ENCODE results near the gene SOD2. TPM values are rescaled to one million over a fixed set of nuclear protein-coding genes. Genes with fewer than 3 reads are reported as not detected.
A peak's percentile ranks its signal among the peaks of the same experiment; 100 is the strongest.
"Not testable (repeated sequence)": the region's sequence is repeated elsewhere in the genome, so short reads cannot be mapped to it uniquely, and the experiment has no call there.

The SOD2 gene
- total and polyA plus RNA-seq, 7 donors: 171 to 1,498 (median 247) TPM

DNA sequence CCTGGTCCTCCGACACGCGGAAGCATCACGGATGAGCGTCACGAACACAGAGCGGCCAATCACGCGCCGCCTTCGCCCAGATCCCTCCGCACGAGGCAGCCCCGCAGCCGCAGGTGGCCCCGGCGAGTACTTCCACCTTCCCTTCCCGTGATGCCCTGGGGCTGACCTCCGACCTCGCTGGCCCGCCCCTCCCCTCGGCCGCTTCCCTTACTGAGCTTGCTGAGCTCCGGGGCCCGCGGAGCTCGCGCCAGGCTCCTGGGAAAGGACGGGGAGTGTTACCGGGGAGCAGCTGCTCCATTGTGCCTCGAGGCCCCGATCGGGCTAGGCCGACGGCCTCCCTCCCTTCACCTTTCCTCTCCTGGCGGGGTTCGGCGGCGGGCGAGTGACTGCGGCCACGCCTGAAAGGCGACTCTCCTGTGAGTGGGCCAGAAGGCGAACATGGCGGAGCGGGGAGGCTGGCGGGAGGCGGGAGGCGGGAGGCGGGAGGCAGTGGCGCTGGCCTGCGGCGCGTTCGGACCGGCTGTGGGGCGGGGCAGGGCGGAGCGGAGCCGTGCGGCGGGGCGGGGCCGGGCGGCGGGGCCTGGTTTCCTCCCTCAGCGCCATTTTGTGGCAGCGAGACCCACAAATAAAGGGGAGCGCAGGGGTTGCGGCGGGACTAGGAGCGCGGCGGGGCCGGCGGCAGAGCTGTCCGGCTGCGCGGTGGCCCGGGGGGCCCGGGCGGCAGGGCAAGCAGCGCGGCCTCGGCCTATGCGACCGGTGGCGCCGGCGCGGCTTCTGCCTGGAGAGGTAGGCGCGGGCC is 34.1 kb upstream of the SOD2 start, which contains the start of gene WTAP:
TSS of gene WTAP (plus strand) at position 589 of the 799 bp plus-strand sequence. CDS start 8,760 bp downstream, outside the sequence.
- DNase-seq: peak; percentile 98
- Histone ChIP-seq H3K4me1 (peaks cover 0 to 49% (median 44%) of the 10 kb centered on the region in 4 donors), H3K4me3 (peak within 1 kb of the TSS; percentile 79 to 98 (median 92)), H3K27ac (peak within 1 kb of the TSS; percentile 97 to 100 (median 100)), H3K36me3 (no peaks in the 10 kb centered on the region), H3K9me3 (no peaks in the 10 kb centered on the region), H3K27me3 (no peaks in the 10 kb centered on the region)
- WGBS, 2 donors: 0 to 1% methylated on average over 93 of the region's 93 CpGs
- TF ChIP-seq, protein P1, sequence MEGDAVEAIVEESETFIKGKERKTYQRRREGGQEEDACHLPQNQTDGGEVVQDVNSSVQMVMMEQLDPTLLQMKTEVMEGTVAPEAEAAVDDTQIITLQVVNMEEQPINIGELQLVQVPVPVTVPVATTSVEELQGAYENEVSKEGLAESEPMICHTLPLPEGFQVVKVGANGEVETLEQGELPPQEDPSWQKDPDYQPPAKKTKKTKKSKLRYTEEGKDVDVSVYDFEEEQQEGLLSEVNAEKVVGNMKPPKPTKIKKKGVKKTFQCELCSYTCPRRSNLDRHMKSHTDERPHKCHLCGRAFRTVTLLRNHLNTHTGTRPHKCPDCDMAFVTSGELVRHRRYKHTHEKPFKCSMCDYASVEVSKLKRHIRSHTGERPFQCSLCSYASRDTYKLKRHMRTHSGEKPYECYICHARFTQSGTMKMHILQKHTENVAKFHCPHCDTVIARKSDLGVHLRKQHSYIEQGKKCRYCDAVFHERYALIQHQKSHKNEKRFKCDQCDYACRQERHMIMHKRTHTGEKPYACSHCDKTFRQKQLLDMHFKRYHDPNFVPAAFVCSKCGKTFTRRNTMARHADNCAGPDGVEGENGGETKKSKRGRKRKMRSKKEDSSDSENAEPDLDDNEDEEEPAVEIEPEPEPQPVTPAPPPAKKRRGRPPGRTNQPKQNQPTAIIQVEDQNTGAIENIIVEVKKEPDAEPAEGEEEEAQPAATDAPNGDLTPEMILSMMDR (IDR thresholded peaks at IDR 0.05): no peak
- TF ChIP-seq POLR2A (IDR thresholded peaks at IDR 0.05) (peak; percentile 22 to 79), EP300 (IDR thresholded peaks at IDR 0.05) (peak in 1 of 4 donors; percentile 7), POLR2AphosphoS5 (IDR thresholded peaks at IDR 0.05) (peak; percentile 81 to 97 (median 88))
- intact Hi-C loops (cut with DNase I): loop anchor here (1.0 to 2.0 kb wide), 2 partner anchors 34 to 62 kb away; partner anchors contain the start of genes SOD2 and TCP1

DNA sequence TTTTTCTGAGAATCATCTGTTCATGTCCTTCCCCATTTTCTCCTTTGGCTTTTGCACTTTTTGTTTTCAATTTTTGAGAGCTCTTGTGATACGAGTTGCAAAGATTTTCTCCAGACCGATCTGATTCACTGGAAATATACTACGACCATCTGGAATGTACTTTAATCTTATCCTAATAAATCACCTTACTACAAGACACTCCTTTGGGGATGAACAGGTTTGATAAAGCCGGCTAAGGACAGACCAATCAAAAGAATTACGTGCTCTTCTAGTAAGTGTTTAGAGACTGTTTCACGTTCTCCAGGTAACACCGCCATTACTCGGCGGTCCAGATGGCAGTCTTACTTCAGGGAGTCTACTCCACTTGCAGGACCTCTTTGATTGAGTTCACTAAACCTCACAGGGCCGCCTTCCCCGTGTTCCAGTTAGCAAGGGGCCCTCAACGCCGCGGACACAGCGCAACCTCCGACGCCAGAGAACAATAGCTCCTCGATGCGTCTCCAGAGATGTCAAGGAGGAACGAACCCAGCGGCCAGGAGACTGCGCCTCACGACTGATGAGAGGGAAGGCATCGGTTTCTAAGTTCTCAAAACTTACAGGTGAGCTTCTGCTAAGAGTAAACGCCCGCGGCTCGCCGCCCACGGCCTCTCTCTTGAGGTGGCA is 33.3 kb upstream of the SOD2 start:
- peak overlapping the region; percentile 97 to 100 (median 100) for H3K27ac ChIP-seq
- H3K4me3 ChIP-seq: peak overlapping the region; percentile 79 to 98 (median 92)
- peaks cover 0 to 42% (median 37%) of the 10 kb centered on the region in 4 donors for H3K4me1 ChIP-seq
- no peak for TF ChIP-seq POLR2AphosphoS5 (IDR thresholded peaks at IDR 0.05)
- TF ChIP-seq, protein P1 (IDR thresholded peaks at IDR 0.05): no peak
- TF ChIP-seq POLR2A (IDR thresholded peaks at IDR 0.05): no peak
- TF ChIP-seq EP300 (IDR thresholded peaks at IDR 0.05): no peak
- no peaks in the 10 kb centered on the region for H3K9me3 ChIP-seq
- no peaks in the 10 kb centered on the region for H3K36me3 ChIP-seq
- WGBS, 2 donors: 1% methylated on average over 30 of the region's 30 CpGs
- intact Hi-C loops (cut with DNase I): loop anchor here (2.0 kb wide), 1 partner anchor 34 kb away; the partner anchor contains the start of gene SOD2
- H3K27me3 ChIP-seq: no peaks in the 10 kb centered on the region
- no peak for DNase-seq

DNA sequence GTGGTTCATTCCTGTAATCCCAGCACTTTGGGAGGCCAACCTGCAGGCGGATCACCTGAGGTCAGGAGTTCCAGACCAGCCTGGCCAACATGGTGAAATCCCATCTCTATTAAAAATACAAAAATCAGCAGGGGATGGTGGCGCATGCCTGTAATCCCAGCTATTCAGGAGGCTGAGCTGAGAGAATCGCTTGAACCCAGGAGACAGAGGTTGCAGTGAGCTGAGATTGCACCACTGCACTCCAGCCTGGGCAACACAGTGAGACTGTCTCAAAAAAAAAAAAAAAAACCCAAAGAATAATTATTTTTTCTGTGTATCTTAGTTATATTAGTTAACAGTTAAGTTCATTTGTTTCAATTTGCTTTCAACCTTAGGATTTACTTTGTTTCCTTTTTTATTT is 32.2 kb upstream of the SOD2 start:
- H3K36me3 ChIP-seq; H3K27me3 ChIP-seq; DNase-seq; H3K4me3 ChIP-seq; intact Hi-C loops (cut with DNase I); H3K27ac ChIP-seq; H3K9me3 ChIP-seq: not testable (repeated sequence)
- WGBS, 2 donors: 91 to 99% methylated on average over 3 of the region's 3 CpGs
- peaks cover 0 to 31% (median 27%) of the 10 kb centered on the region in 4 donors for H3K4me1 ChIP-seq

DNA sequence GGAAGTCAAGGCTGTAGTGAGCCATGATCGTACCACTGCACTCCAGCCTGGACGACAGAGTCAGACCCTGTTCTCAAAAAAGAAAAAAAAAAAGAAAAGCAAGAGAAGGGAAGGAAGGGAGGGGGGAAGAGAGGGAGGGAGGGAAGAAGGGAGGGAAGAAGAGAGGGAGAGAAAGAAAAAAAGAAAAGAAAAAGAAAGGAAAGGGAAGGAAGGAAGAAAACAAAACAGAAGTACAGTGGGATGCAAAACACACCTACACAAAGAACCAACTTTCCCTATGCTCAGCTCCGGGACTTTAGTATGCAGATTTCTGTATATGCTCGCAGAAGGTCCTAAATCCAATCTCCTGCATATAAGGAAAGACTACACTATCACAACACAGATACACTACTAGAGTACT is 31.7 kb upstream of the SOD2 start:
- intact Hi-C loops (cut with DNase I): no loop called here
- Histone ChIP-seq H3K9me3 (no peaks in the 10 kb centered on the region), H3K27ac (no peak overlapping the region), H3K4me1 (peaks cover 0 to 26% (median 23%) of the 10 kb centered on the region in 4 donors), H3K27me3 (no peaks in the 10 kb centered on the region), H3K4me3 (no peak overlapping the region), H3K36me3 (no peaks in the 10 kb centered on the region)
- WGBS, 2 donors: 93 to 94% methylated on average over 4 of the region's 4 CpGs
- DNase-seq: no peak
- TF ChIP-seq, protein P1 (IDR thresholded peaks at IDR 0.05): no peak
- no peak for TF ChIP-seq POLR2AphosphoS5 (IDR thresholded peaks at IDR 0.05)
- no peak for TF ChIP-seq POLR2A (IDR thresholded peaks at IDR 0.05)
- TF ChIP-seq EP300 (IDR thresholded peaks at IDR 0.05): no peak

DNA sequence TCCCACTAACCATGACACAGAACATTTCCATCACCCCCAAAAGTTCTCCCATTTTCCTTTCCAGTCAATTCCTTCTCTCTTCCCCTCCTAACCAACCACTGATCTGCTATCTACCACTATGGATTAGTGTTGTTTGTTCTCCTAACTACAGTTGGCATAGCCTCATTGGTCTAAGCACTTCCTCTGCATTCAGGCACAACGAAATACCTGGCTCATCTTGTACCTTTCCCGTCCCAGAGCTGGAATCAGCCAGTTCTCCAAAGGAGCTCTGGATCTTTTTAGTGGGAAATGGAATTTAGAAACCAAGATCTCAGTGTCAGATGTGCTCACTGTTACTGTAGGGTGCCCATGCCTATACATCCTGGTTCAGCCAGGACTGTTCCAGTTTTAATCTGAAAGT is 30.2 kb upstream of the SOD2 start:
- intact Hi-C loops (cut with DNase I): no loop called here
- Histone ChIP-seq H3K27ac (no peak overlapping the region), H3K36me3 (no peaks in the 10 kb centered on the region), H3K4me1 (peaks cover 0 to 13% (median 9%) of the 10 kb centered on the region in 4 donors), H3K27me3 (no peaks in the 10 kb centered on the region), H3K9me3 (no peaks in the 10 kb centered on the region), H3K4me3 (no peak overlapping the region)
- TF ChIP-seq POLR2A (IDR thresholded peaks at IDR 0.05) (no peak), EP300 (IDR thresholded peaks at IDR 0.05) (no peak), POLR2AphosphoS5 (IDR thresholded peaks at IDR 0.05) (no peak)
- TF ChIP-seq, protein P1 (IDR thresholded peaks at IDR 0.05): no peak
- no peak for DNase-seq
- WGBS, 2 donors: 96 to 97% methylated on average over 2 of the region's 2 CpGs
